HepG2 (cell line): ENCODE measurements around the gene ZNF503. TPM values are rescaled to one million over a fixed set of nuclear protein-coding genes. Genes with fewer than 3 reads are reported as not detected.

ENCODE experiments used
- ARID5B ChIP-seq: IDR thresholded peaks from 2 replicates; pipeline ENCODE4 v1.4.0; 2020; ENCODE audit warnings: mild to moderate bottlenecking, missing genetic modification reagents
- LCORL ChIP-seq, 2 experiments: fragments of 450-650 bp in 1 of 2; sonication (generic) in 1 of 2; formaldehyde crosslinking in 1 of 2; IDR thresholded peaks; 2 replicates each; pipeline versions ENCODE4 v1.5.0 to v1.6.1; 2017 to 2020; ENCODE audit warnings: antibody characterized with exemption in 1 of 2, missing genetic modification reagents in 1 of 2
- PITX1 ChIP-seq: sonication (generic); formaldehyde crosslinking; IDR thresholded peaks from 2 replicates; pipeline ENCODE4 v1.5.1; 2020; ENCODE audit warnings: mild to moderate bottlenecking, missing genetic modification reagents
- SOX6 ChIP-seq, 2 experiments: fragments of 450-650 bp in 1 of 2; sonication (generic) in 1 of 2; formaldehyde crosslinking in 1 of 2; IDR thresholded peaks; 2 replicates each; pipeline versions ENCODE4 v1.4.0 to v1.6.1; 2017 to 2020; ENCODE audit warnings: antibody characterized with exemption in 1 of 2, mild to moderate bottlenecking in 1 of 2, missing genetic modification reagents in 1 of 2
- ZNF740 ChIP-seq: sonication (generic); formaldehyde crosslinking; IDR thresholded peaks from 2 replicates; pipeline ENCODE4 v1.4.0; 2020; ENCODE audit warnings: missing genetic modification reagents
- polyA plus RNA-seq, 8 experiments: library from polyadenylated mRNA; depleted of rRNA in 3 of 8; stranded (reverse) in 7 of 8; unstranded in 1 of 8; fragments of >200 nt; fragmentation: Illumina TruSeq in 4 of 8; extraction: Trizol in 4 of 8; gene quantifications; 2 replicates each; pipeline versions ENCODE4 v1.2.1 to v1.2.3, GENCODE V29; 2011 to 2016; ENCODE audit warnings: low read depth in 4 of 8, missing spikeins in 1 of 8, mixed read lengths in 1 of 8; ENCODE audit not compliant: insufficient read depth in 1 of 8
- total RNA-seq, 5 experiments: library from RNA; depleted of rRNA; stranded (reverse); fragments of >200 nt; fragmentation: Illumina TruSeq; extraction: Trizol; gene quantifications; 2 replicates each; pipeline ENCODE4 v1.2.3, GENCODE V29; 2016; ENCODE audit warnings: low read depth in 1 of 5
- TF ChIP-seq, protein P1 (sequence below): sonication (generic); formaldehyde crosslinking; IDR thresholded peaks from 2 replicates; pipeline ENCODE4 v1.5.1; 2020; ENCODE audit warnings: mild to moderate bottlenecking, missing genetic modification reagents, borderline replicate concordance
- TF ChIP-seq, protein P2 (sequence below): sonication (generic); formaldehyde crosslinking; IDR thresholded peaks from one replicate; pipeline ENCODE4 v1.5.1; 2020; ENCODE audit warnings: mild to moderate bottlenecking, missing genetic modification reagents; ENCODE audit errors: not compliant biosample characterization
- TF ChIP-seq, protein P3 (sequence below): IDR thresholded peaks from 2 replicates; pipeline ENCODE4 v1.6.1; 2016; ENCODE audit warnings: missing genetic modification reagents, missing compliant biosample characterization

The ZNF503 gene
- total and polyA plus RNA-seq, 2 of the 13 experiments (the other 11 are each of a cell fraction or from before 2014, with no cell fraction given) = 2.7 to 8.3 TPM

GRCh38 chr10:75432763-75433162, 31.2 kb upstream of the ZNF503 start (continued):
- TF ChIP-seq LCORL (IDR thresholded peaks at IDR 0.05) (no peak), LCORL (CRISPR knock-in tag; IDR thresholded peaks at IDR 0.05) (peak; percentile 50; the same call in 1 of the 2 replicates), SOX6 (IDR thresholded peaks at IDR 0.05) (no peak), SOX6 (CRISPR knock-in tag; IDR thresholded peaks at IDR 0.05) (peak; percentile 60; the same call in 1 of the 2 replicates), ZNF740 (CRISPR knock-in tag) (peak; percentile 92), ARID5B (CRISPR knock-in tag) (0 out of 2 replicates have a peak, but pooled peaks have one; percentile 13), PITX1 (CRISPR knock-in tag) (peak; percentile 56; the same call in 1 of the 2 replicates)
- TF ChIP-seq, protein P1, sequence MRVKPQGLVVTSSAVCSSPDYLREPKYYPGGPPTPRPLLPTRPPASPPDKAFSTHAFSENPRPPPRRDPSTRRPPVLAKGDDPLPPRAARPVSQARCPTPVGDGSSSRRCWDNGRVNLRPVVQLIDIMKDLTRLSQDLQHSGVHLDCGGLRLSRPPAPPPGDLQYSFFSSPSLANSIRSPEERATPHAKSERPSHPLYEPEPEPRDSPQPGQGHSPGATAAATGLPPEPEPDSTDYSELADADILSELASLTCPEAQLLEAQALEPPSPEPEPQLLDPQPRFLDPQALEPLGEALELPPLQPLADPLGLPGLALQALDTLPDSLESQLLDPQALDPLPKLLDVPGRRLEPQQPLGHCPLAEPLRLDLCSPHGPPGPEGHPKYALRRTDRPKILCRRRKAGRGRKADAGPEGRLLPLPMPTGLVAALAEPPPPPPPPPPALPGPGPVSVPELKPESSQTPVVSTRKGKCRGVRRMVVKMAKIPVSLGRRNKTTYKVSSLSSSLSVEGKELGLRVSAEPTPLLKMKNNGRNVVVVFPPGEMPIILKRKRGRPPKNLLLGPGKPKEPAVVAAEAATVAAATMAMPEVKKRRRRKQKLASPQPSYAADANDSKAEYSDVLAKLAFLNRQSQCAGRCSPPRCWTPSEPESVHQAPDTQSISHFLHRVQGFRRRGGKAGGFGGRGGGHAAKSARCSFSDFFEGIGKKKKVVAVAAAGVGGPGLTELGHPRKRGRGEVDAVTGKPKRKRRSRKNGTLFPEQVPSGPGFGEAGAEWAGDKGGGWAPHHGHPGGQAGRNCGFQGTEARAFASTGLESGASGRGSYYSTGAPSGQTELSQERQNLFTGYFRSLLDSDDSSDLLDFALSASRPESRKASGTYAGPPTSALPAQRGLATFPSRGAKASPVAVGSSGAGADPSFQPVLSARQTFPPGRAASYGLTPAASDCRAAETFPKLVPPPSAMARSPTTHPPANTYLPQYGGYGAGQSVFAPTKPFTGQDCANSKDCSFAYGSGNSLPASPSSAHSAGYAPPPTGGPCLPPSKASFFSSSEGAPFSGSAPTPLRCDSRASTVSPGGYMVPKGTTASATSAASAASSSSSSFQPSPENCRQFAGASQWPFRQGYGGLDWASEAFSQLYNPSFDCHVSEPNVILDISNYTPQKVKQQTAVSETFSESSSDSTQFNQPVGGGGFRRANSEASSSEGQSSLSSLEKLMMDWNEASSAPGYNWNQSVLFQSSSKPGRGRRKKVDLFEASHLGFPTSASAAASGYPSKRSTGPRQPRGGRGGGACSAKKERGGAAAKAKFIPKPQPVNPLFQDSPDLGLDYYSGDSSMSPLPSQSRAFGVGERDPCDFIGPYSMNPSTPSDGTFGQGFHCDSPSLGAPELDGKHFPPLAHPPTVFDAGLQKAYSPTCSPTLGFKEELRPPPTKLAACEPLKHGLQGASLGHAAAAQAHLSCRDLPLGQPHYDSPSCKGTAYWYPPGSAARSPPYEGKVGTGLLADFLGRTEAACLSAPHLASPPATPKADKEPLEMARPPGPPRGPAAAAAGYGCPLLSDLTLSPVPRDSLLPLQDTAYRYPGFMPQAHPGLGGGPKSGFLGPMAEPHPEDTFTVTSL (CRISPR knock-in tag) = 0 out of 2 replicates have a peak, but pooled peaks have one; percentile 19
- TF ChIP-seq, protein P2, sequence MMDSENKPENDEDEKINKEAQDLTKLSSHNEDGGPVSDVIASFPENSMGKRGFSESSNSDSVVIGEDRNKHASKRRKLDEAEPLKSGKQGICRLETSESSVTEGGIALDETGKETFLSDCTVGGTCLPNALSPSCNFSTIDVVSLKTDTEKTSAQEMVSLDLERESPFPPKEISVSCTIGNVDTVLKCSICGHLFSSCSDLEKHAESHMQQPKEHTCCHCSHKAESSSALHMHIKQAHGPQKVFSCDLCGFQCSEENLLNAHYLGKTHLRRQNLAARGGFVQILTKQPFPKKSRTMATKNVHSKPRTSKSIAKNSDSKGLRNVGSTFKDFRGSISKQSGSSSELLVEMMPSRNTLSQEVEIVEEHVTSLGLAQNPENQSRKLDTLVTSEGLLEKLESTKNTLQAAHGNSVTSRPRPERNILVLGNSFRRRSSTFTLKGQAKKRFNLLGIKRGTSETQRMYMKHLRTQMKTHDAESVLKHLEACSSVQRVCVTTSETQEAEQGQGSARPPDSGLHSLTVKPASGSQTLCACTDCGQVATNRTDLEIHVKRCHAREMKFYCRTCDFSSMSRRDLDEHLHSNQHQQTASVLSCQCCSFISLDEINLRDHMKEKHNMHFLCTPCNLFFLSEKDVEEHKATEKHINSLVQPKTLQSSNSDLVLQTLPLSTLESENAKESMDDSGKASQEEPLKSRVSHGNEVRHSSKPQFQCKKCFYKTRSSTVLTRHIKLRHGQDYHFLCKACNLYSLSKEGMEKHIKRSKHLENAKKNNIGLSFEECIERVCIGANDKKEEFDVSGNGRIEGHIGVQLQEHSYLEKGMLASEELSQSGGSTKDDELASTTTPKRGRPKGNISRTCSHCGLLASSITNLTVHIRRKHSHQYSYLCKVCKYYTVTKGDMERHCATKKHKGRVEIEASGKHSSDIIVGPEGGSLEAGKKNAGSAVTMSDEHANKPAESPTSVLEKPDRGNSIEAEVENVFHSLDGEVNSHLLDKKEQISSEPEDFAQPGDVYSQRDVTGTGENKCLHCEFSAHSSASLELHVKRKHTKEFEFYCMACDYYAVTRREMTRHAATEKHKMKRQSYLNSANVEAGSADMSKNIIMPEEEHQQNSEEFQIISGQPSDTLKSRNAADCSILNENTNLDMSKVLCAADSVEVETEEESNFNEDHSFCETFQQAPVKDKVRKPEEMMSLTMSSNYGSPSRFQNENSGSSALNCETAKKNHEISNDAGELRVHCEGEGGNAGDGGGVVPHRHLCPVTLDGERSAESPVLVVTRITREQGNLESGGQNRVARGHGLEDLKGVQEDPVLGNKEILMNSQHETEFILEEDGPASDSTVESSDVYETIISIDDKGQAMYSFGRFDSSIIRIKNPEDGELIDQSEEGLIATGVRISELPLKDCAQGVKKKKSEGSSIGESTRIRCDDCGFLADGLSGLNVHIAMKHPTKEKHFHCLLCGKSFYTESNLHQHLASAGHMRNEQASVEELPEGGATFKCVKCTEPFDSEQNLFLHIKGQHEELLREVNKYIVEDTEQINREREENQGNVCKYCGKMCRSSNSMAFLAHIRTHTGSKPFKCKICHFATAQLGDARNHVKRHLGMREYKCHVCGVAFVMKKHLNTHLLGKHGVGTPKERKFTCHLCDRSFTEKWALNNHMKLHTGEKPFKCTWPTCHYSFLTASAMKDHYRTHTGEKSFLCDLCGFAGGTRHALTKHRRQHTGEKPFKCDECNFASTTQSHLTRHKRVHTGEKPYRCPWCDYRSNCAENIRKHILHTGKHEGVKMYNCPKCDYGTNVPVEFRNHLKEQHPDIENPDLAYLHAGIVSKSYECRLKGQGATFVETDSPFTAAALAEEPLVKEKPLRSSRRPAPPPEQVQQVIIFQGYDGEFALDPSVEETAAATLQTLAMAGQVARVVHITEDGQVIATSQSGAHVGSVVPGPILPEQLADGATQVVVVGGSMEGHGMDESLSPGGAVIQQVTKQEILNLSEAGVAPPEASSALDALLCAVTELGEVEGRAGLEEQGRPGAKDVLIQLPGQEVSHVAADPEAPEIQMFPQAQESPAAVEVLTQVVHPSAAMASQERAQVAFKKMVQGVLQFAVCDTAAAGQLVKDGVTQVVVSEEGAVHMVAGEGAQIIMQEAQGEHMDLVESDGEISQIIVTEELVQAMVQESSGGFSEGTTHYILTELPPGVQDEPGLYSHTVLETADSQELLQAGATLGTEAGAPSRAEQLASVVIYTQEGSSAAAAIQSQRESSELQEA = no peak
- TF ChIP-seq, protein P3, sequence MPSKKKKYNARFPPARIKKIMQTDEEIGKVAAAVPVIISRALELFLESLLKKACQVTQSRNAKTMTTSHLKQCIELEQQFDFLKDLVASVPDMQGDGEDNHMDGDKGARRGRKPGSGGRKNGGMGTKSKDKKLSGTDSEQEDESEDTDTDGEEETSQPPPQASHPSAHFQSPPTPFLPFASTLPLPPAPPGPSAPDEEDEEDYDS (CRISPR knock-in tag) = 0 out of 2 replicates have a peak, but pooled peaks have one; percentile 26
